BE2C (cell line): Measurements from ENCODE around the gene NKX6-2.

ENCODE experiments used
- DNase-seq: peaks from one replicate; pipeline ENCODE4 v3.0.0-alpha.2; 2020
- H3K27me3 ChIP-seq: fragments of 250-450 bp; sonication (Bioruptor Pico); 2 replicates; pipeline ENCODE4 v1.5.1; 2020; ENCODE audit warnings: mild to moderate bottlenecking
- H3K36me3 ChIP-seq: fragments of 250-450 bp; sonication (Bioruptor Pico); 2 replicates; pipeline ENCODE4 v1.5.1; 2020; ENCODE audit warnings: mild to moderate bottlenecking
- H3K4me1 ChIP-seq: fragments of 250-450 bp; sonication (Bioruptor Pico); 2 replicates; pipeline ENCODE4 v1.5.1; 2020
- H3K4me3 ChIP-seq: 2 replicates; pipeline ENCODE4 v1.5.1; 2011; ENCODE audit warnings: low read depth, low read length
- H3K9me3 ChIP-seq: fragments of 250-450 bp; sonication (Bioruptor Pico); 2 replicates; pipeline ENCODE4 v1.5.1; 2020
- TF ChIP-seq, protein P1 (sequence below): IDR thresholded peaks from 2 replicates; pipeline ENCODE4 v1.5.1; 2012; ENCODE audit warnings: mild to moderate bottlenecking, low read depth, low read length

NKX6-2 gene

DNA sequence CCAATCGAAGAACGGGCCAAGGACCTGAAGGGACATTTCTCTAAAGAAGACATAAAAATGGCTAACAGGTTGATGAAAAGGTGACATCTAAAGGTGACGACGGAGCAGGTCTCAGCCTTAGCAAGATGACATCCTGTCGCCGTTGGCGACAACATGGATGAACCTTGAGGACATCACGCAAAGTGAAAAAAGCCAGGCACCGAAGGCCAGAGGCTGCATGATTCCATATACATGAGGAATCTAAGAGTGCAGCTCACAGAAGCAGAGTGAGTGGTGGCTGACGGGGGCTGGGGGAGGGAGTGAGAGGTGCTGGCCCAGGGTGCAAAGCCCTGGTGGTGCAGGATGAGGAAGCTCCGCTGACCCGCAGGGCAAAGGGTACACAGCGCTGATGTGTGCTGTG lies 34.1 kb upstream of the NKX6-2 start:
- no peak for DNase-seq
- H3K36me3 ChIP-seq: no peaks in the 10 kb centered on the region
- no peaks in the 10 kb centered on the region for H3K4me1 ChIP-seq
- TF ChIP-seq, protein P1, sequence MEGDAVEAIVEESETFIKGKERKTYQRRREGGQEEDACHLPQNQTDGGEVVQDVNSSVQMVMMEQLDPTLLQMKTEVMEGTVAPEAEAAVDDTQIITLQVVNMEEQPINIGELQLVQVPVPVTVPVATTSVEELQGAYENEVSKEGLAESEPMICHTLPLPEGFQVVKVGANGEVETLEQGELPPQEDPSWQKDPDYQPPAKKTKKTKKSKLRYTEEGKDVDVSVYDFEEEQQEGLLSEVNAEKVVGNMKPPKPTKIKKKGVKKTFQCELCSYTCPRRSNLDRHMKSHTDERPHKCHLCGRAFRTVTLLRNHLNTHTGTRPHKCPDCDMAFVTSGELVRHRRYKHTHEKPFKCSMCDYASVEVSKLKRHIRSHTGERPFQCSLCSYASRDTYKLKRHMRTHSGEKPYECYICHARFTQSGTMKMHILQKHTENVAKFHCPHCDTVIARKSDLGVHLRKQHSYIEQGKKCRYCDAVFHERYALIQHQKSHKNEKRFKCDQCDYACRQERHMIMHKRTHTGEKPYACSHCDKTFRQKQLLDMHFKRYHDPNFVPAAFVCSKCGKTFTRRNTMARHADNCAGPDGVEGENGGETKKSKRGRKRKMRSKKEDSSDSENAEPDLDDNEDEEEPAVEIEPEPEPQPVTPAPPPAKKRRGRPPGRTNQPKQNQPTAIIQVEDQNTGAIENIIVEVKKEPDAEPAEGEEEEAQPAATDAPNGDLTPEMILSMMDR: no peak
- peaks cover 29% of the 10 kb centered on the region for H3K27me3 ChIP-seq
- no peaks in the 10 kb centered on the region for H3K9me3 ChIP-seq
- no peak overlapping the region for H3K4me3 ChIP-seq

DNA sequence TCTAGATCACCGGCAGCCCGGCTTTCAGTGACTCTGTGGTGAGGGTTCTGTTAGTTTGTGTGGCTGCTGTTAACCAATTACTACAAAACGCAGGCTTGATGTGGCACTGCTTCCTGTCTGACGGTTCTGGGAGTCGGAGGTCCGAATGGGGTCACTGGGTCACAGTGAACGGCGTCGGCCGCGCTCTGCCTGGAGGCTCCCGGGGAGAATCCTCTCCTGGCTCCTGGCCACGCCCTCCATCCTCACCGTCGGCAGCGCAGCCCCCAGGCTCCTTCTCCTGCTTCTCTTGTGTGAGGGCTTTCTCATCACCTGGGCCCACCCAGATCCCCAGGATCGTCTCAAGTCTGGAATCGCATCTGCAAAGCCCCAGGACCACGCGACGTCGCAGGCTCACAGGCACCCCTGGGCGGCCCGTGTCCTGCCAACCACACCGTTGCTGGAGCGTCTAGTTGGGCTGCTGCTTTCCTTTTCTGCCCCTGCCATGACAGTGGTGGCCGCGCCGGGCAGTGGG lies 31.8 kb upstream of the NKX6-2 start:
- Histone ChIP-seq H3K36me3 (no peaks in the 10 kb centered on the region), H3K9me3 (no peaks in the 10 kb centered on the region), H3K4me3 (no peak overlapping the region), H3K27me3 (peaks cover 29% of the 10 kb centered on the region), H3K4me1 (no peaks in the 10 kb centered on the region)
- no peak for DNase-seq
- TF ChIP-seq, protein P1: no peak

DNA sequence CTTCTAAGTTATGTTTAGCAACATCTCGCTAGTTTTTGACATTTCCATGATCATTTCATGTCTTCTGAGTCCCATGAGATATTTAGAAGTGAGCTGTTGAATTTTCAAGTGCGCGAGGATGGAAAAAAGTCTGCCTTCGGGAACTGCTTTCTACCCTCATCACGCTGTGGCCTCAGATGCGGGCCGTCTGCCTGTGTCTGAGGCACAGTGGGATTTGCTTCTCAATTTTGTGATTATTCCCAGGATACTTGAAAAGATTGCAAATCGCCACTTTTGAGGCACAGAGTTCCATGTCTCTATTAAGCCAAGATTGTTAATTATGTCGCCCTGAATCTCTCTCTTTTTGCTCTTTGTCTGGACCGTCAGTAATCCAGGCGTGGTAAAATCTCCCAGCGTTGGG lies 30.8 kb upstream of the NKX6-2 start:
- Histone ChIP-seq H3K27me3 (peaks cover 29% of the 10 kb centered on the region), H3K4me3 (no peak overlapping the region), H3K9me3 (no peaks in the 10 kb centered on the region), H3K36me3 (no peaks in the 10 kb centered on the region), H3K4me1 (no peaks in the 10 kb centered on the region)
- DNase-seq: no peak
- TF ChIP-seq, protein P1: no peak

DNA sequence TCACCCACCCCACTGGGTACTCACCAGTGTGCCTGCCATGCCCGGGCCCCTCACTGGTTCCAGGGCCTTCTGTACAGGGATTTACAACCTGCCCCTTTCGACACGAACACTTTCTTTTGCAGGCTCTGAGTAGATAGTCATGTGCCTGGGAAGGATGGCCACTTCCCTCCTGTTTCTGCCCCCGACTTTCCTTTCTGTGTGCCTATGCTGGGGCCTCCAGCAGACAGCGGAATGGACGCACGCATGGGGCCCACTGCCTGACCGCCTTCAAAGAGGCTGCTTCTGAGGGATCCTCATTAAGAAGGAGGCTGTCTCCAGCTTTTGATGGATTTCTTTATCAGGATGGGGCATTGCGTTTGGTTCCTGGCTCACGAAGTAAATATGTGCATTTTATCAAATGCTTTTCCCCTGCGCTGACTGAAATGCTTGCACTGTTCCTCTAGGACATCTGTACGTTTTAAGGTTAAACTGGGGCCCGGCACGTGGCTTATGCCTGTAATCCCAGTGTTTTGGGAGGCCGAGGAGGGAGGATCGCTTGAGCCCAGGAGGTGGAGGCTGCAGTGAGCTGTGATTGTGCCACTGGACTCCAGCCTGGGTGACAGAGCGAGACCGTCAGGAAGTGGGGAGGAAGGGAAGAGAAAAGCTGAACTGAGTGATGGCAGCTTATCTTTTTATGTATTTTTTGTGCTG lies 29.4 kb upstream of the NKX6-2 start:
- Histone ChIP-seq H3K4me1 (no peaks in the 10 kb centered on the region), H3K4me3 (no peak overlapping the region), H3K27me3 (peaks cover 32% of the 10 kb centered on the region), H3K9me3 (no peaks in the 10 kb centered on the region), H3K36me3 (no peaks in the 10 kb centered on the region)
- DNase-seq: no peak
- TF ChIP-seq, protein P1: no peak

DNA sequence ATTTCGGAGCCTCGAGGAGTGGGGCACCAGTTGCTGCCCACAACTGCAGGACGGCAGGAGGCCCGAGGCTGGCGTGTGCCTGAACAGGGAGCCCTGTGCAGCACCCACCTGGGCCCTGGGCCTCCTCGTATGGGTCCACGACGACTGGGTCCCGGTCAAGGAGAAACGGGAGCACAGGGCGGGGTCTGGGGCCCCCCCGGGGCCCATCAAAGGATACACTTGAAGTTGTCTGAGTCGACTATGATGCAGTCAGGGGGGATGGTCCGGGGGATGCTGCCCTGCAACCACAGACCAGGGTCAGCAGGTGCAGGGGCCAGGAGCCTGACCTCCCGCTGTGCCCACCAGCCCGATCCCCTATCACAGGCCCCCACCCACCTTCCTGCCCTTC lies 28.5 kb upstream of the NKX6-2 start:
- no peaks in the 10 kb centered on the region for H3K9me3 ChIP-seq
- H3K36me3 ChIP-seq: no peaks in the 10 kb centered on the region
- H3K4me1 ChIP-seq: no peaks in the 10 kb centered on the region
- DNase-seq: no peak
- TF ChIP-seq, protein P1: no peak
- no peak overlapping the region for H3K4me3 ChIP-seq
- H3K27me3 ChIP-seq: peaks cover 37% of the 10 kb centered on the region
